ENCODE results near the gene TBC1D5. TPM values are rescaled to one million over a fixed set of nuclear protein-coding genes. Genes with fewer than 3 reads are reported as not detected.

TBC1D5 gene
- total and polyA plus RNA-seq, 2 of the 8 experiments (the other 6 are each of a cell fraction or from before 2014, with no cell fraction given), result 11.0 to 22.9 TPM

GRCh38 chr3:17765819-17766472 lies 23.5 kb upstream of the TBC1D5 start:
- Histone ChIP-seq H3K79me1 (ENCODE audit: low read depth, low read length) (no peaks in the 10 kb centered on the region), H3K4me2 (ENCODE audit: insufficient read depth in 1 of 2, low read depth in 2 of 2, low read length in 2 of 2) (no peak overlapping the region), H4K5ac (ENCODE audit: insufficient read length, low read depth, low read length) (no peak overlapping the region), H3K56ac (replicated peaks; ENCODE audit: insufficient read length, low read depth, low read length) (no peak overlapping the region), H3K4ac (replicated peaks; ENCODE audit: insufficient read length, low read depth, low read length) (no peak overlapping the region), H2AK5ac (ENCODE audit: low read depth, low read length) (no peak overlapping the region), H3K9me3 (ENCODE audit: insufficient read depth in 2 of 2, low read depth in 1 of 2, low read length in 1 of 2) (no peaks in the 10 kb centered on the region), H3K27me3 (replicated peaks in 1 of 4; ENCODE audit: control insufficient read depth in 3 of 4, extremely low read depth in 1 of 4, insufficient read depth in 3 of 4, low read length in 3 of 4) (no peaks in the 10 kb centered on the region), H3K4me3 (ENCODE audit: extremely low read depth in 1 of 4, insufficient read depth in 2 of 4, low read depth in 3 of 4, low read length in 4 of 4) (no peak overlapping the region), H2BK120ac (replicated peaks; ENCODE audit: low read depth, low read length) (no peak overlapping the region), H3K23me2 (ENCODE audit: low read depth, low read length) (no peaks in the 10 kb centered on the region), H3K4me1 (replicated peaks in 1 of 4; ENCODE audit: control insufficient read depth in 3 of 4, insufficient read depth in 4 of 4, low read length in 3 of 4) (no peaks in the 10 kb centered on the region), H4K91ac (replicated peaks; ENCODE audit: insufficient read length, low read length) (no peak overlapping the region), H3K27ac (ENCODE audit: low read depth, low read length) (no peak overlapping the region), H3K23ac (ENCODE audit: insufficient read length) (no peak overlapping the region), H2BK12ac (ENCODE audit: low read depth, low read length) (no peak overlapping the region), H3K18ac (ENCODE audit: extremely low read depth, low read length) (no peak overlapping the region), H4K8ac (ENCODE audit: extremely low read depth, insufficient read depth, low read length) (no peak overlapping the region), H3K9ac (replicated peaks in 1 of 4; ENCODE audit: extremely low read depth in 1 of 4, low read depth in 3 of 4, low read length in 3 of 4) (no peak overlapping the region), H3K14ac (ENCODE audit: insufficient read length) (no peak overlapping the region), H3K79me2 (ENCODE audit: control insufficient read depth in 1 of 2, insufficient read depth in 2 of 2, low read length in 2 of 2) (no peaks in the 10 kb centered on the region), H2BK5ac (ENCODE audit: low read depth, low read length) (no peak overlapping the region), H2BK20ac (ENCODE audit: low read length) (no peak overlapping the region), H2BK15ac (ENCODE audit: low read length) (no peak overlapping the region), H4K20me1 (replicated peaks in 1 of 2; ENCODE audit: control insufficient read depth in 1 of 2, insufficient read depth in 2 of 2, low read length in 2 of 2) (no peaks in the 10 kb centered on the region), H2AFZ (ENCODE audit: low read length) (no peak overlapping the region), H3K36me3 (ENCODE audit: control insufficient read depth in 2 of 4, insufficient read depth in 4 of 4, low read length in 3 of 4) (no peaks in the 10 kb centered on the region)
- DNase-seq (ENCODE audit: low read depth in 1 of 2, low spot score in 2 of 2) (no peak), FAIRE-seq (no peak)
- CTCF ChIA-PET (ENCODE audit: partially characterized antibody), result no interaction called here
- POLR2A ChIA-PET (ENCODE audit: partially characterized antibody), result no interaction called here
- 90% methylated on average over 9 of the region's 9 CpGs; no CpG with 5 or more reads in 1 of the 2 experiments for WGBS, 2 experiments (ENCODE audit: extremely low coverage in 1 of 2, insufficient coverage in 1 of 2, insufficient read length in 1 of 2, insufficient replicate concordance in 2 of 2, low coverage in 1 of 2, low lambda C conversion rate in 2 of 2, missing lambda C conversion rate in 1 of 2)
- TF ChIP-seq CHD2 (IDR thresholded peaks at IDR 0.05; ENCODE audit: low read length), result no peak
- no peak for TF ChIP-seq HDAC6 (IDR thresholded peaks at IDR 0.05; ENCODE audit: low read depth, low read length)
- no peak for TF ChIP-seq RNF2 (IDR thresholded peaks at IDR 0.05; ENCODE audit: borderline replicate concordance, low read depth, low read length, missing control alignments, poor library complexity, severe bottlenecking)
- TF ChIP-seq SRF (IDR thresholded peaks at IDR 0.05; ENCODE audit: low read depth, low read length), result no peak
- no peak for TF ChIP-seq CBX8 (IDR thresholded peaks at IDR 0.05; ENCODE audit: borderline replicate concordance, low read depth, low read length)
- TF ChIP-seq CTBP2 (IDR thresholded peaks at IDR 0.05; ENCODE audit: borderline replicate concordance, insufficient read depth, insufficient read length, low read length), result no peak
- no peak for TF ChIP-seq JUN (IDR thresholded peaks at IDR 0.05; ENCODE audit: low read depth, low read length)
- TF ChIP-seq MAX (IDR thresholded peaks at IDR 0.05), result no peak
- TF ChIP-seq TAF7 (optimal IDR thresholded peaks at IDR 0.05; ENCODE audit: borderline replicate concordance, low read depth, low read length), result no peak
- TF ChIP-seq SIRT6 (IDR thresholded peaks at IDR 0.05; ENCODE audit: low read length), result no peak
- TF ChIP-seq RXRA (IDR thresholded peaks at IDR 0.05; ENCODE audit: insufficient read depth, low read depth, low read length), result no peak
- TF ChIP-seq POLR2AphosphoS5 (IDR thresholded peaks at IDR 0.05; ENCODE audit: low read depth, low read length), result no peak
